COLO829 (cell line): Measurements from ENCODE around the gene MRPS9.
A peak's percentile ranks its signal among the peaks of the same experiment; 100 is the strongest.

Source experiments
- DNase-seq: peaks from one replicate; pipeline ENCODE4 v3.0.0; 2012; ENCODE audit warnings: low spot score

MRPS9 gene

GRCh38 chr2:105037572-105038382 lies at the start of gene MRPS9:
MRPS9 (plus strand) TSS chr2:105038069; CDS start chr2:105038093, 24 bp downstream.
- DNase-seq: peak; percentile 98

DNA sequence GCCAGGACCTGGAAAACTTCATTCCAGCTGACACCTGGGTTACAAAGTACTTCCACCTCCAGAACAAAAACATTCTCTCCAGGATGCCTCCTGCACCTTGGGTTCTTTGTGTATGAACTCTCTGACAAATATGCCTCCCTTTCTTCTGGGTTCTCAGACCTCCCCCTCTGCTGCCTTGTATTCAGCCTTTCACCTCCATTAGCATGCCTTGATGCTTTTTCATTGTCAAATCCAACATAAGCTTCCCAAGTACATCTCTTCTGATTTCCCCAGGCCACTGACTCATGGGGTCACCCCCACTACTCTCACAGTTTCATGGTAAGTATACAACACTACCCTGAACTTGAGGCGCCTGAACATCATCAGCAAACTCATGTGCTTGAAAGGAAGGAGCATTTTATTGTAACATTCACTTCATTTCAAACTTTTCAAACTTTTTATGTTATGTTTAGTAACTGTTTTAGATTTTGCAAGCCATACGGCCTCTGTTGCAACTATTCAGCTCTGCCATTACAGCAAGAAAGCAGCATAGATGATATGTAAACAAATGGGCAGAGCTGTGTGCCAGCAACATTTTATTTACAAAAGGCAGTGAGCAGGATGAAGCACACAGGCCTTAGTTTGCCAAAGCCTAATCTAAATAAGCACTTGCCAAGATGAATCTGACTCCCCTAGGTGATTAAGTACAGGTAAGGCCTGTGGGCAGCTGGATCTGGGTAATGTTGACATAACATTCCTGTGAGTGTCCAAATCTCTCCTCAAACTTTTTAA lies 32.5 kb upstream of the MRPS9 start:
- DNase-seq: no peak

GRCh38 chr2:105007367-105007766 lies 30.5 kb upstream of the MRPS9 start:
- no peak for DNase-seq

GRCh38 chr2:105032476-105032875 lies 5.4 kb upstream of the MRPS9 start:
- DNase-seq: no peak

- no peak for DNase-seq
Measured at GRCh38 chr2:105034170-105034569, 3.7 kb upstream of the MRPS9 start.

GRCh38 chr2:105038383-105039061 lies 653 bp downstream of the MRPS9 start:
- no peak for DNase-seq

DNA sequence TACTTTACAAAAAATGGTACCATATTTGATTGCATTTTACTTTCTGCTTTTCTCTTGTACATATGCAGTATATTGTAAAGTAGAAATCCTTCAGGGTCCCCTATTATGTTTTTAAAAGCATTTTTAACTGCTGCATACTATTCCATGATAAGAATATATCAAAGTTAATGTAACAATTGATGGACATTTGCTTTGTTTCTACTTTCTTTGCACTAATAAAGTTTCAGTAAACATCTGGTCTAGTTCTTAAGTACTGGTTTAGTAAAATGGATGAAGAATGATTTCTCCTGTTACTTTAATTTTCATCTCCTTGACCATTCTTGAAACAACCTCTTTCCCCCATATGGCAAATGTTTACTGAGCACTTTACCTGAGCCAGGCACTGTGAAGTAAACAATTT lies 1.7 kb downstream of the MRPS9 start:
- DNase-seq: no peak

DNA sequence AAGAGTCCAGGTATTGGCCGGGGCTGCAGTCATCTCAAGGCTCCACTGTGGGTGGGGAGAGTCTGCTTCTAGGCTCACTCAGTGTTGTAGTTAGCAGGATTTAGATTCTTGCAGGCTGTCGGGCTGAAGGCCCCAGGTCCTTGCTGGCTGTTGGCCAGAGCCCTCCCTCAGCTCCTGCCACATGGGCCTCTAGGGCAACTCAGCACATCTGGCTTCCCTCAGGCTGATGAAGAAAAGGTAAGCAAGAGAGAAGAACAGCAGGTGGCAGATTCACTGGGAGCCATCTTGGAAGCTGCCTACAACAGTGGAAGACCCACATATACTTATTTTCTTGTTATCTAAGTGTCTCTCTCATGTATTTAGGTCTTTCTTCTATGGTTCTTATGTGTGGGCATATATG lies 4.3 kb downstream of the MRPS9 start:
- DNase-seq: no peak

DNA sequence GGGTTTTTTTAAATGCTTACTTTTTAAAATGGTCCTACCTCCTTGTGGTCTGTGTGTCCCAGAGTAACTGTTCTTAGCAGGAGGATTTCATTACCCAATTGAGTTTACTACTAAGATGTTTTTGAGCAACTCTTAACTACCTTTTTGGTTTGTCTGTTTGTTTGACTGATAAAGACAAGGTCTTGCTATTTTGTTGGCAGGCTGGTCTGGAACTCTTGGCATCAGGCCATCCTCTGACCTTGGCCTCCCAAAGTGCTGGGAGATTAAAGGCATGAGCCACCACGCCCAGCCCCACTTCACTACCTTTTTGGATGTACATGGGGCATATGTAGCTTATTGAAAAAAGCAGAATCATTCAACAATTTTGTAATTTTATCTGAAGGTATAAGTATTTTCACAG lies 14.9 kb downstream of the MRPS9 start:
- no peak for DNase-seq

DNA sequence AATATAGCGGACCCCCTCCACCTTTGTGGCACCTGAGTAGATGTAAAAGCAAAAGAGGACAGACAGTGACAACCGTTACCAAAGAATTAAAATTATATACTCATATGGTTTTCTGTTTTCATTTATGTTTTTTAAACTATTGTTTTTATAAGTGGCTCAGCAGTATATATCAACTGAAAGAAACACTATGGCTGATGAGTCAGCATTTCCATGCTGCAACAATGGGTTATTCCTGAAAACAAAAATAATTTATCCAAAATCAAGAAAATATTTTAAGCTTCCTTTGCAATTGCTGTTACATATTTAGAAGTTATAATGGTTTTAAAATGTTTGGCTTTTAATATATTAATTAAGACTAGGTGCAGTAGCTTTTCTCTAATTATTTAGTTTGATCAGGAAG lies 17.7 kb downstream of the MRPS9 start:
- DNase-seq: no peak

- DNase-seq: no peak
Measured at GRCh38 chr2:105056245-105056644, 18.4 kb downstream of the MRPS9 start.

GRCh38 chr2:105057005-105057404 lies 19.1 kb downstream of the MRPS9 start:
- DNase-seq: no peak

DNA sequence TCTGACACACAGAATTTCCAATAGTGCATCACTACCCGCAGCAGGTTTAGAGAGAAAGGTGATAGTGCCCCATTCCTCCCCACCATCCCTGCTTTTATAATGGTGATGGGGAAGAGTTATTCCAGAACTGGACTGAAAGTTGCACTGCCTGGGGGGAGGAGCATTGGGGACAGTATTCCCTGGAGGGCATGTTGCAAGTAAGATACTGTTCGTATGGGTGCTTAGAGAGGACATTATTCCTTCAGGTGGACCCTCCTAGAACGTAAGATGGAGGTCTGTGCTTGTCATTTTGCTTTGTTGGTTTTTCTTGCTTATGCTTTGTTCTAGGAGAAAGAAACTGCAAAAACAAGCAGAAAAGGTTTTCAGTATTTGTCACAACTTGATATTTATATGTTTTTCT lies 23.7 kb downstream of the MRPS9 start:
- DNase-seq: no peak

DNA sequence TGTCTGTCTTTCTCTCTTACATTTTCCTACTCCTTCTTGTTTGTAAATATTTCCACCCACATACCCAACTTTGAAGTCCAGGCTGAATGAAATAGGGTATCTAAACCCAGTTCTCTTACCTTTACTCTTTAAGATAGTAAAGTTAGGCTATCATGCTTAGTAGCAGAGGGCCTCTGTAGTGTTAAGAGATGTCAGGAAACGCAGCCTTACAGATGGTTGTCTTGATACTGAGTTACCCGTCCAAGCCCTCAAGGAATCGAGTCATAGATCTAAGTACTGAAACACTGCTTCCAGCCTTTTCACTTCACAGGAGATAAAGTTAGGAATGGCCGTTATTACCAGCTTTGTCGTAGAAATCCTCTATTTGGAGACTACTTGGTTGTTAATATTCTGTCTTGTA lies 24.3 kb downstream of the MRPS9 start:
- DNase-seq: no peak

DNA sequence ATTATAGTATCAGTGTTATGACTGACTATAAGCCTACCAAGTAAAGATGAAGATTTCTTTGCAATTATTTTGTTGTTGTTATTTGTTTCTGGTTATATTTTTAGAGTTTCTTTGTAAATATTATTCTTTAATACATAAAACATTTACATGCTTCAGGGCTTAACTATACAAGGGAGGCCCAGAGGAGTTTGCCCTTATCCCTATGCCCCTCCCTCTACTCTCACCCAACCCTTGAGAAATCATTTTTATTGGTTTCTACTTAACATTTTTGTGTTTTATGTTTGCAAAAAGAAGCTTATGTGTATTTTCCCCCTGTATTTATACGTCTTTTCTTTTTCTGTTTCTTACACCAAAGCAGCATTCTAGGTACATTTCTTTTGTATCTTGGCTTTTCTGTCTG lies 30.5 kb downstream of the MRPS9 start:
- no peak for DNase-seq

GRCh38 chr2:105068875-105069274 lies 31.0 kb downstream of the MRPS9 start:
- no peak for DNase-seq

- no peak for DNase-seq
Measured at GRCh38 chr2:105070010-105070865, 32.4 kb downstream of the MRPS9 start.

DNA sequence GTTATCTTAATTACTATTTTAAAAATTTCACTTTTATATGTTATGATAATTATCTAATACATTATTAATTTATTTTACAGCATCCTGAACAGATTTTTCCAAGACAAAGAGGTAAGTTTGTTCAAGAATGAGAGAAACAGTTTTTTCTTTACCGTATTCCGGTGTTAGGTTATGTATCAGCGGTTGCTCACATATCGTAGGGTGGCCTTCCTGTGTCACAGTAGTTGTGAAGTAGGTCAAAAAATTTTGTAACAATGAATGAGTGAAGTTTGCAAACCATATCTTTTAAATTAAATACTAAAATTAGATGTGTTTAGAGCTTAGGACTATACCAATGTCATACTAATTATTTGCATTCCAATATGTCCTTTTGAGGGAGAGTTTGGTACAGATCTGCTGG lies 33.5 kb downstream of the MRPS9 start:
- DNase-seq: no peak

- no peak for DNase-seq
Measured at GRCh38 chr2:105072039-105072438, 34.2 kb downstream of the MRPS9 start.

- no peak for DNase-seq
Measured at GRCh38 chr2:105073591-105073990, 35.7 kb downstream of the MRPS9 start.

DNA sequence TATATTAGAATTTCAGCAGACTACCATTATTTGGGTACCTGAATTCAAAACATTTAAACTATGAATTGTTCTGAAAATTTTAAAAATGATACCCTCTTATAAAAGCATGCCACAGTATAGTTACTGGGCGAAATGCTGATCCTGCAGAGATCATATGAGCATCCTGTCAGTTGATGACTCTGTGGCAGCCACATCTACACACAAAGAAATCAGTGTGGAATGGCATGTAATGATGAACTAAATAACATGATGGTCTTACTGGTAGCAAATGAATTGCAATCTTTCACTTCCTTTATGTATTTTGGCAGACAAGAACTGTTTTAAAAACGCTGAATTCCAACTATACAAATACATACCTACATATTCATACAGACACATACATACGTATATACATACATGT lies 38.3 kb downstream of the MRPS9 start:
- peak; percentile 43 for DNase-seq

GRCh38 chr2:105078906-105079495 lies 41.1 kb downstream of the MRPS9 start:
- peak; percentile 76 for DNase-seq
